Stomach (tissue), 9 donors: ENCODE measurements around the gene PRKCZ. TPM values are rescaled to one million over a fixed set of nuclear protein-coding genes. Genes with fewer than 3 reads are reported as not detected.

Source experiments
- DNase-seq, 2 donors: peaks; one replicate each; pipeline versions ENCODE4 v3.0.0 to v3.0.0-alpha.2; 2013 to 2019
- H3K27ac ChIP-seq, 5 donors: fragments of 200-600 bp in 4 of 5; sonication (generic) in 4 of 5; one replicate each; pipeline ENCODE4 v1.5.1; 2013 to 2019; ENCODE audit warnings: mild to moderate bottlenecking in 1 of 5, moderate library complexity in 1 of 5
- H3K27me3 ChIP-seq, 3 donors: fragments of 200-600 bp; sonication (generic); one replicate each; pipeline ENCODE4 v1.5.1; 2017 to 2019; ENCODE audit warnings: mixed run types in 1 of 3
- H3K36me3 ChIP-seq, 4 donors: fragments of 200-600 bp; sonication (generic); 1 replicate in 3 of 4; 2 replicates in 1 of 4; pipeline ENCODE4 v1.5.1; 2016 to 2019
- H3K4me1 ChIP-seq, 4 donors: fragments of 200-600 bp; sonication (generic); one replicate each; pipeline ENCODE4 v1.5.1; 2016 to 2019
- H3K4me3 ChIP-seq, 4 donors: fragments of 200-600 bp; sonication (generic) in 3 of 4; one replicate each; pipeline ENCODE4 v1.5.1; 2016 to 2019; ENCODE audit warnings: mild to moderate bottlenecking in 1 of 4
- H3K9me3 ChIP-seq, 4 donors: fragments of 200-600 bp; sonication (generic); one replicate each; pipeline ENCODE4 v1.5.1; 2016 to 2019
- CTCF ChIP-seq, 7 experiments: fragments of 450-650 bp in 4 of 7; fragments of 200-600 bp in 3 of 7; sonication (generic) in 3 of 7; IDR thresholded peaks; one replicate each; pipeline ENCODE4 v1.5.1; 2016 to 2019; ENCODE audit warnings: antibody characterized with exemption in 7 of 7, control low read depth in 2 of 7, mild to moderate bottlenecking in 1 of 7
- EP300 ChIP-seq: sonication (generic); formaldehyde crosslinking; IDR thresholded peaks from one replicate; pipeline ENCODE4 v1.6.1; 2017; ENCODE audit warnings: antibody characterized with exemption
- POLR2A ChIP-seq, 4 donors: fragments of 450-650 bp; IDR thresholded peaks; one replicate each; pipeline ENCODE4 v1.6.1; 2016; ENCODE audit warnings: antibody characterized with exemption in 4 of 4, control low read depth in 2 of 4, mild to moderate bottlenecking in 1 of 4, moderate library complexity in 1 of 4
- POLR2AphosphoS5 ChIP-seq, 3 donors: sonication (generic); formaldehyde crosslinking; IDR thresholded peaks; one replicate each; pipeline ENCODE4 v1.6.1; 2016; ENCODE audit warnings: antibody characterized with exemption in 3 of 3
- WGBS, 5 donors: extraction: QIAGEN DNeasy Blood & Tissue Kit in 3 of 5; methylation state at CpG; one replicate each; pipeline versions ENCODE4 v1.1.5 to v1.1.7; 2013 to 2018; 5-methylcytosine and 5-hydroxymethylcytosine counted together
- intact Hi-C: fragments of 100-400 bp; cut with DNase I; formaldehyde crosslinking; loops from one replicate; pipeline ENCODE4 v1.15.1; 2023; ENCODE audit warnings: low total_unique reads
- polyA plus RNA-seq, 3 donors: library from polyadenylated mRNA; stranded (reverse); fragments of 200-250 nt; gene quantifications; one replicate each; pipeline ENCODE4 v1.2.3, GENCODE V29; 2013
- total RNA-seq, 5 donors: library from RNA; depleted of rRNA; stranded (reverse); fragments of >200 nt; gene quantifications; one replicate each; pipeline versions ENCODE4 v1.1.0 to v1.2.3, GENCODE V29; 2014 to 2016
- donor health status: healthy with polysubstance abuse.
- donor health status: Bipolar disorder and iron deficiency.
- donor health status: healthy.

The PRKCZ gene
- total and polyA plus RNA-seq, 8 donors, result 11.1 to 55.8 (median 25.5) TPM

GRCh38 chr1:2156866-2157265 lies 106.7 kb downstream of the PRKCZ start:
- TF ChIP-seq EP300, result no peak
- no peak for TF ChIP-seq POLR2A (IDR thresholded peaks at IDR 0.05)
- TF ChIP-seq CTCF (IDR thresholded peaks at IDR 0.05), result no peak
- no peak for TF ChIP-seq POLR2AphosphoS5 (IDR thresholded peaks at IDR 0.05)
- no peaks in the 10 kb centered on the region for H3K4me1 ChIP-seq
- H3K27ac ChIP-seq, result no peak overlapping the region
- DNase-seq, result no peak
- intact Hi-C loops, result no loop called here
- no peaks in the 10 kb centered on the region for H3K9me3 ChIP-seq
- H3K27me3 ChIP-seq, result no peaks in the 10 kb centered on the region
- H3K4me3 ChIP-seq, result no peak overlapping the region
- peaks cover 0 to 66% (median 53%) of the 10 kb centered on the region in 4 donors for H3K36me3 ChIP-seq
- WGBS, 5 donors, result 77 to 93% (median 82%) methylated on average over 9 of the region's 9 CpGs

GRCh38 chr1:2157856-2158255 lies 107.6 kb downstream of the PRKCZ start:
- no peaks in the 10 kb centered on the region for H3K4me1 ChIP-seq
- H3K4me3 ChIP-seq, result no peak overlapping the region
- TF ChIP-seq CTCF (IDR thresholded peaks at IDR 0.05) (no peak), EP300 (no peak), POLR2AphosphoS5 (IDR thresholded peaks at IDR 0.05) (no peak), POLR2A (IDR thresholded peaks at IDR 0.05) (no peak)
- H3K27ac ChIP-seq, result no peak overlapping the region
- peaks cover 0 to 59% (median 49%) of the 10 kb centered on the region in 4 donors for H3K36me3 ChIP-seq
- DNase-seq, result no peak
- intact Hi-C loops, result no loop called here
- 88 to 96% (median 93%) methylated on average over 18 to 19 of the region's 19 CpGs for WGBS, 5 donors
- H3K9me3 ChIP-seq, result no peaks in the 10 kb centered on the region
- H3K27me3 ChIP-seq, result no peaks in the 10 kb centered on the region

- 87 to 93% (median 92%) methylated on average over 16 of the region's 16 CpGs for WGBS, 5 donors
- Histone ChIP-seq H3K27me3 (no peaks in the 10 kb centered on the region), H3K36me3 (peaks cover 0 to 59% (median 49%) of the 10 kb centered on the region in 4 donors), H3K4me3 (no peak overlapping the region), H3K4me1 (no peaks in the 10 kb centered on the region), H3K9me3 (no peaks in the 10 kb centered on the region), H3K27ac (no peak overlapping the region)
- no peak for TF ChIP-seq POLR2AphosphoS5 (IDR thresholded peaks at IDR 0.05)
- TF ChIP-seq EP300, result no peak
- no peak for TF ChIP-seq CTCF (IDR thresholded peaks at IDR 0.05)
- no peak for TF ChIP-seq POLR2A (IDR thresholded peaks at IDR 0.05)
- intact Hi-C loops, result no loop called here
- no peak for DNase-seq
Observed at GRCh38 chr1:2158272-2158671, 108.1 kb downstream of the PRKCZ start.

- Histone ChIP-seq H3K9me3 (peaks cover 0 to 2% (median 0%) of the 10 kb centered on the region in 4 donors), H3K4me1 (no peaks in the 10 kb centered on the region), H3K27me3 (no peaks in the 10 kb centered on the region), H3K27ac (no peak overlapping the region), H3K36me3 (peaks cover 0 to 53% (median 48%) of the 10 kb centered on the region in 4 donors), H3K4me3 (no peak overlapping the region)
- DNase-seq, result no peak
- intact Hi-C loops, result no loop called here
- 93 to 96% (median 94%) methylated on average over 14 to 18 of the region's 18 CpGs for WGBS, 5 donors
- TF ChIP-seq CTCF (IDR thresholded peaks at IDR 0.05), result no peak
- no peak for TF ChIP-seq POLR2A (IDR thresholded peaks at IDR 0.05)
- TF ChIP-seq POLR2AphosphoS5 (IDR thresholded peaks at IDR 0.05), result no peak
- no peak for TF ChIP-seq EP300
Observed at GRCh38 chr1:2159124-2159523, 108.9 kb downstream of the PRKCZ start.
